Stimulated activated CD4-positive, alpha-beta T cell treated with anti-CD3 and anti-CD28 coated beads, Interleukin-12 subunit alpha, Interleukin-12 subunit beta, amount 100 ng/mL, for 24 hours (primary cell): ENCODE results near the gene KCTD5.

Source experiments
- DNase-seq, 2 experiments: peaks; one replicate each; pipeline ENCODE4 v3.0.0-alpha.2; 2020; ENCODE audit warnings: low read depth in 2 of 2

Gene KCTD5

DNA sequence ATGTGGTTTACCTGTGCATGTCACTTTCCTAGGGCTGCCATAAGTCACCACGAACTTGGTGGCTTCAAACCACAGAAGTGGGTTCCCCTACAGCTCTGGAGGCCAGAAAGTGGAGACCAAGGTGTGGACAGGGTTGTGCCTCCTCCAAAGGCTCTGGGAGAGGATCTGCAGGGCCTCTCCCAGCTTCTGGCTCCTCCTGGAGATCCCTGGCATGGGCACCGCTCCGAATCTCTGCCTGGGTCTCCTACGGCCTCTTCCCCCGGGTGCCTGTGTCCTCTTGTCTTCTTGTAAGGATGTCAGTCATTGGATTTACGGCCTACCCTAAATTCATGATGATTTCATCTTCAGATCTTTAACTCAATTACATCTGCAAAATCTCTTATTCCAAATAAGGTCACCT, 67.6 kb downstream of the KCTD5 start:
- DNase-seq: no peak

DNA sequence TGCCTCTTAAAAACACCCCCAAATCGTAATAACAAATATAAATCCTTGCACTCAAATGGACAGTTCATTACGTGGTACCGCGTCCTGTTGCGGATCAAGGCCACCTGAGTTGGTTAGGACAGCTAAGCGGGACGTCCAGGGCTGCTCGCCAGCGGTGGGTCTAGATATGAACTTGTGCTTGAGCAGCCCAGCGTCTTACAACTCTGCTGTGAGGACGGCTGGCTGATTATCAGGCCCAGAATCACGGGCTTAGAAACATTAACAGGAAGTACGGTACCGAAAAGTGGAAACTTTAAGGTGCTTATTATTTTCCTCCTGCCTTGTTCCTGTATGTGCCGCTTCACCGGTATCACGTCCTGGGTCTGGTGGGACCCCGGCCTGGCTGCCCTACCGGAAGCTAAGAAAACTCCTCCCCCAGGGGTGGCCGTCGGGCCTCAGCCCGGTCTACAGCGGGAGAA, 69.3 kb downstream of the KCTD5 start:
- no peak for DNase-seq

DNA sequence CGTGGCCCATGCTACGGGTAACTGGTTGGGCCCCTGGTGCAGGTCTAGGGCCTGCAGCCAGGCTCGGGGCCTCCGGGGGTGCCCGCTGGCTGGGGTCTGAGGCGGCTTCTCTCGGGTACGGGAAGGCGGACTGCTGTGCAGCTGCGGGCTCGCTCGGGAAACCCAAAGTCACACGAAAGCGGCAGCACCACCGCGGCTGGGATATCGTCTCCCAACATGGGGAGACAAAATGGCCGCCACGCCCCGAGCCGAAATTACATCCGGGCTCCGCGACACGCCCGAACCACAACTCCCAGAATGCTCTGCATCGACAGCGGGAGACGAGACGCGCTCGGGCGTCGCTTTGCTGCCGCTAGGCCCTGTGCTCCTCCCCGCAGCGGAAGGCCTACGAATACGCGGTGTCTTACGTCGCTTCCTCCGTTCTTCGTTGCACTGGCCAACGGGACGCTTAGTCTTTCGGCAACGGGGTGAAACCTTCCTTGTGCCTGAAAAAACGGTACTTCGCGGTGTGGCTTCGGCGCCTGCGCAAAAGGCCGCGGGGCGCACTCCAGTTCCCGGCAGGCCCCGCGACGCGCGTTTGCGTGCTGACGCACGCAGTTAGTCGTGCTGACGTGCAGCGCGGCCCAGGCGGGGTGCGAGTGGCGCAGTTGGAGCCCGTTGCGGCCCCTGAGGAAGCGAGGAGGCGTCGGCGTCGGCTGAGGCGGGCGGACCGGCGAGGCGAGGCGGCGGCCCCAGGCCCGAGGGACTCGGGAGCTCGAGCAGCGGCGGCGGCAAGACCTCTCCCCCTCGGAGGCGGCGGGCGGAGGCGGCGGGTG, 69.9 kb downstream of the KCTD5 start, which contains the start of gene SRRM2:
Gene SRRM2 (plus strand): TSS at position 604 of the 815 bp plus-strand sequence. CDS start 3,727 bp downstream, outside the sequence.
- DNase-seq: peak; percentile 88 to 90

DNA sequence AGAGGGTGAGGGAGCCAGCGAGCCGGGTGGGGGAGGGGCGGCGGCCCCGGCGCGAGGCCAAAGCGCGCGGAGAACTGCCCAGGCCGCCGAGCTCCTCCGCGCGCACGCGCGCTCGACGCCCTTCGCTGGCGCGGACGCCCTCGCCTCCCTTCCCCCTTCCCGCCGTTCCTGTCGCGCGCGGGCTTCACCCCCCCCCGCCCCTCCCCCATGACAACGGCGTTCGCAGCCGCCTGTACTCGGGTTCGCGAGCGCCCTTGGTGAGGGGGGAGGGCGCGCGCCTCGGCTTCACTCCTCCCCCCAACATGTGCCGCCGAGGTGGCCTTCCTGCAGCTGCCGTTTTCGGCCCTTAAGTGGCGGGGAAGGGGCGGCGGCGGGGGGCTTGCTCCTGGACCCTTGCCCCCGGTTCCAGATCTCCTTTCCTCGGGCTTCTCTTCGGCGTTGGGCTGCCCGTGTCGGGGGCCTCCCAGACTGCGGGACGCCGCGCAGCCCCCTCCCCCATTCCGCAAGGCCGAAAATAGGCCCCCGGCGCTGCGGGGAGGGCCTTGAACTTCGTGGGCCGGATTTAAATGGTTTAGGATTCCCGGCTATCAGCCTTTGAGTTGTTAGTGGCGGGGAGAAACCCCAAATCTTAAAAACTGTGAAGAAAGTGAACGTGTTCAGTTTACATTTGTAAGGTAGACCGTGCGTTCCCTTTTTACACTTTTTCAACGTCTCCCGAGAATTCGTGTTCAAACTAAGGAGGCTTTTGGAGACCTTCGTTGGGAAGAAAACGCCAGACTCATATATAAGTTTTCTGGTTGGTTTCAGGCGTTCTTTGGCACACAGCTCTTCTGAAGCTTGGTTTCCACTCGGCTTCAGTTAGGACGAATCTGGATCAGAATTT, 70.8 kb downstream of the KCTD5 start:
- peak; percentile 51 to 66 for DNase-seq

DNA sequence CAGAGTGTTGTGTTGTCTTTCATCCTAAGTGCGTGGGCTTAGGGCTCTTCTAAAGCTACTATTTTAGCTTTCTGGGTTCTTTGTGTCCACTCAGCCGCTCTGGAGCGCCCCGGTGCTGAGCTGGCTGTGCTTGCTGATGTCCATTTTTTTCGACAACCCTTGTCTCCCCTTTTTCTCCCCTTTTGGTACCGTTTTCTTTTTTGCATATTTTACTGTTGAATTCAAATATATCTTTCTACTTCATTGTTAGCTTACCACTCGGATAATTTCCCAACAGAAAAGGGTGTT, 71.4 kb downstream of the KCTD5 start:
- no peak for DNase-seq

DNA sequence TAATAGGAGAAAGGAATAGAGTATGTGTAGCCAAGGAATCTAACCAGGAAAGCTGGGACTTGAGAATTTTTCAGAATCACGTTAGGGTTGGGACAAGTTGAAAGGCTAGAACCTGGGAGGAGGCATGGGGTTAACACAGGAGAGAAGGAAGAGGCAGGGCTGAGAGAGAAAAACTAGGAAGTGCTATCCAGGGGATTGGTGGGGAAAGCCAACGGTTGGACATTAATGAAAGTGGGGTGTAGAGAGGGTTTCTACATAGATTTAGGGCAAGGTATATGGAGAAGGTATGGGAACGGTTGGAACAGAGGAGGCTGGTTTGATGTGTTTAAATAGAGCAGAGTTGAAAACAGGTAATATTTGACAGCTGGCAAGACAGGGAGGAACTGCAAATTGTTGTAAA, 72.8 kb downstream of the KCTD5 start:
- DNase-seq: no peak

DNA sequence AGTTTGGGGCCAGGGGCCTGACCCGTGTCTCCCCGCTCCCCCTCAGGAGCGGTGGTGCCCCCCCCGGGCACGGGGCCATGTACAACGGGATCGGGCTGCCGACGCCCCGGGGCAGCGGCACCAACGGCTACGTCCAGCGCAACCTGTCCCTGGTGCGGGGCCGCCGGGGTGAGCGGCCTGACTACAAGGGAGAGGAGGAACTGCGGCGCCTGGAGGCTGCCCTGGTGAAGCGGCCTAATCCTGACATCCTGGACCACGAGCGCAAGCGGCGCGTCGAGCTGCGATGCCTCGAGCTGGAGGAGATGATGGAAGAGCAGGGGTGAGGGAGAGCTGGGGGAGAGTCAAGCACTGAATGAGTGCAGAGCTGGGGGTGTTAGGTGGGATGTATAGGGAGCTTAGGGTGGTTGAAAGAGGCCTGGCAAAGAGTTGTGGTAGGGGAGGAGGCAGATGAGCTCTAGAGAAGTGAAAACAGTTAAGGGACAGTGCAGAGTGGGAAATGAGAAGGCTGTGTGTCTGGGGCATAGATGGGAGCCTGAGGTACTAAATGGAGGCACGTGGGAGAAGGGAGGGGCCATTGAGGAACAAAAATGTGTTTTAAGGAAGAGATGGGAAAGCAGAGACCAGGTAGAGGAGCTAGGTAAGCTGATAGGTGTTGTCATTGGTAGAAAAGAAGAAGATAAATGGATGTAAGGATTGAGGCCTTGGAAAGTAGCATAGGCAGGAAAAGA, 74.1 kb downstream of the KCTD5 start:
- no peak for DNase-seq

DNA sequence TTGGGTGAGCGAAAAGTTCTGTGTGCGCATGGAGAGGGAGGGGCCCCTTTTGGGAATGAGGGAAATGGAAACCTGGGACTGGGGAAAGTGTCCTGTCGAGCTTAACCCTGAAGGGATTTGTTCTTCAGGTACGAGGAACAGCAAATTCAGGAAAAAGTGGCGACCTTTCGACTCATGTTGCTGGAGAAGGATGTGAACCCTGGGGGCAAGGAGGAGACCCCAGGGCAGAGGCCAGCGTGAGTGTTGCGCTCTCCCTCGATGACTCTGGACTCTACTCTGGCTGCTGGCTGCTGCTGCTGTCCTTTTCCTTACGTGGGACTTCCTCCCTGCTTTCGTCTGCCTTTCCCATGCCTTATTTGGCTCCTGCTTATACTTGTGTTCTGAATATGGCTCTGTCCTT, 75.0 kb downstream of the KCTD5 start:
- no peak for DNase-seq
